GM19372 (cell line): Measurements from ENCODE around the gene METTL9.
"Not testable (repeated sequence)": the region's sequence is repeated elsewhere in the genome, so short reads cannot be mapped to it uniquely, and the experiment has no call there.

Experiments
- ATAC-seq: cut with Tn5 transposase; IDR thresholded peaks from one replicate; pipeline ENCODE4 v1.9.1; 2021; ENCODE audit warnings: mild to moderate bottlenecking, low read depth, moderate library complexity; ENCODE audit not compliant: unreplicated experiment

Gene METTL9

GRCh38 chr16:21608639-21609328 lies 9.4 kb downstream of the METTL9 start:
- no peak for ATAC-seq

GRCh38 chr16:21610006-21610544 lies 10.7 kb downstream of the METTL9 start:
- no peak for ATAC-seq

GRCh38 chr16:21610766-21611165 lies 11.4 kb downstream of the METTL9 start:
- no peak for ATAC-seq

GRCh38 chr16:21611198-21611555 lies 11.8 kb downstream of the METTL9 start:
- no peak for ATAC-seq

- ATAC-seq, result no peak
Measured at GRCh38 chr16:21611556-21612384, 12.4 kb downstream of the METTL9 start.

- ATAC-seq, result no peak
Measured at GRCh38 chr16:21613361-21613760, 14.0 kb downstream of the METTL9 start.

- ATAC-seq, result no peak
Measured at GRCh38 chr16:21613781-21614180, 14.4 kb downstream of the METTL9 start.

- no peak for ATAC-seq
Measured at GRCh38 chr16:21614896-21615295, 15.5 kb downstream of the METTL9 start.

- no peak for ATAC-seq
Measured at GRCh38 chr16:21617607-21618006, 18.2 kb downstream of the METTL9 start.

GRCh38 chr16:21618281-21618680 lies 18.9 kb downstream of the METTL9 start:
- ATAC-seq, result no peak

GRCh38 chr16:21619765-21620425 lies 20.5 kb downstream of the METTL9 start:
- ATAC-seq, result no peak

- ATAC-seq, result no peak
Measured at GRCh38 chr16:21620592-21620991, 21.2 kb downstream of the METTL9 start.

GRCh38 chr16:21622545-21622944 lies 23.2 kb downstream of the METTL9 start:
- no peak for ATAC-seq

GRCh38 chr16:21625026-21625425 lies 25.6 kb downstream of the METTL9 start:
- no peak for ATAC-seq

- ATAC-seq, result no peak
Measured at GRCh38 chr16:21626659-21627277, 27.4 kb downstream of the METTL9 start.

GRCh38 chr16:21628121-21628726 lies 28.8 kb downstream of the METTL9 start:
- ATAC-seq, result no peak

GRCh38 chr16:21628772-21629171 lies 29.4 kb downstream of the METTL9 start:
- ATAC-seq, result no peak

GRCh38 chr16:21629616-21630539 lies 30.5 kb downstream of the METTL9 start:
- ATAC-seq, result not testable (repeated sequence)

GRCh38 chr16:21630866-21631265 lies 31.5 kb downstream of the METTL9 start:
- ATAC-seq, result not testable (repeated sequence)
